Measurements from ENCODE around the gene FAM193B. TPM values are rescaled to one million over a fixed set of nuclear protein-coding genes. Genes with fewer than 3 reads are reported as not detected.

Gene FAM193B
- total and polyA plus RNA-seq, 9 of the 15 experiments (the other 6 are each of a cell fraction or from before 2014, with no cell fraction given), result 4.4 to 76.4 (median 37.3) TPM

DNA sequence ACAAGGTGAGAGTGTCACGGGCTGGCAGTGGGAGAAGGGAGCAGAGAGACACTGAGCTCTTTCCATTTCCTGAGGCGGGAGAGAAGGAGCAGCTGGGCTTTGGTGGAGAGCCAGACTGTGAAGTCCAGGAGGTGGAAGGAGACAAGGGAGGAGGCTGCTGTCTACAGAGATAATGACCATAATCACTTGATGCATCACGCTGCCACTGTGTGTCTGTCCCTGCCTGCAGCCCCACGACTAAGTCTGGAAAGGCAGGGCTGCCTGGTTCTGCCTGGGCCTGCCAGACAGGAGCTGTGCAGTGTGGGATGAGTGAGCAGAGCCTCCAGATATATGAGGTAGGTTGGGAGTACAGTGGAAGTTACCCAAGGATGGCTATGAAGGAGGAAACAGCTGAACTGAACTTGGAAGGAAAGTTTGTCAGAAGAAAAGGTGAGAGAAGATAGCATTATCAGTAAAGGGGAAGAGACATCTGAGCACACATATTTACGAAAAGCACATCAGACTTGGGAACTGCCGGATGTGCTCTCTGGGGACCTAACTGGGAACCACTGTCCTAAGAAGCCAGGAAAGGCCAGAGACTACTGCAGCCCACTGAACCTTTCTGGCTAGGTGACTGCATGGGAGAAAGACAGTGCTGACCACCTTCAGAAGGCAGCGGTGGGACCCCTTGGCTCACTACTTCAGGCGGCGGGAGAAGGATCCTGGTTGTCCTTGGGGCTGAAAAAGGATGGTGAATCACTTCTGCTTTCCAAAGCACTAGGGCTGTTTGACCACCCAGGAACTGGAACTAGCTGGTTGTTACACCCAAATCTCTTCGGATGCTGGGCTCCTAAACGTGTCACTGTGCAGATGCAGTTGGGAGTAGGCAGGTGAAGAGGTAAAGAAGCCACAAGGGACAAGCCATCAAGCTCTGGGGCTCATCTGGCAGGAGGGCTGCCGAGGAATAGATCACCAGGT, 24.8 kb downstream of the FAM193B start (continued):
- TF ChIP-seq HBP1 (CRISPR knock-in tag; IDR thresholded peaks at IDR 0.05), result no peak
- TF ChIP-seq HCFC1 (IDR thresholded peaks at IDR 0.05; ENCODE audit: low read depth, low read length), result no peak
- no peak for TF ChIP-seq HNRNPL (IDR thresholded peaks at IDR 0.05; ENCODE audit: low read depth, low read length)
- no peak for TF ChIP-seq ZNF561 (CRISPR knock-in tag; conservative IDR thresholded peaks at IDR 0.05)
- no peak for TF ChIP-seq GABPA (tag; conservative IDR thresholded peaks at IDR 0.05; ENCODE audit: low read depth)
- TF ChIP-seq CBX2 (IDR thresholded peaks at IDR 0.05; ENCODE audit: insufficient read depth, low read length, poor library complexity, severe bottlenecking), result no peak
- no peak for TF ChIP-seq ZNF551 (CRISPR knock-in tag; IDR thresholded peaks at IDR 0.05)
- TF ChIP-seq ZNF644 (tag; IDR thresholded peaks at IDR 0.05; ENCODE audit: low read depth), result no peak
- no peak for TF ChIP-seq ZNF311 (CRISPR knock-in tag; IDR thresholded peaks at IDR 0.05)
- no peak for TF ChIP-seq SUPT5H (IDR thresholded peaks at IDR 0.05)
- TF ChIP-seq HDAC6 (IDR thresholded peaks at IDR 0.05; ENCODE audit: low read depth, low read length), result no peak
- no peak for TF ChIP-seq ZNF280B (CRISPR knock-in tag; IDR thresholded peaks at IDR 0.05)
- no peak for TF ChIP-seq KAT7 (CRISPR knock-in tag; IDR thresholded peaks at IDR 0.05; ENCODE audit: borderline replicate concordance)
- no peak for TF ChIP-seq CHD1 (IDR thresholded peaks at IDR 0.05; ENCODE audit: low read length)
- no peak for TF ChIP-seq GTF3C2 (IDR thresholded peaks at IDR 0.05; ENCODE audit: borderline replicate concordance, extremely low read depth, insufficient read length)
- TF ChIP-seq JUNB (CRISPR knock-in tag; conservative IDR thresholded peaks at IDR 0.05), result no peak
- no peak for TF ChIP-seq KLF6 (CRISPR knock-in tag; IDR thresholded peaks at IDR 0.05; ENCODE audit: borderline replicate concordance)
- no peak for TF ChIP-seq ZFX (CRISPR knock-in tag; IDR thresholded peaks at IDR 0.05)
- no peak for TF ChIP-seq PPARD (CRISPR knock-in tag; IDR thresholded peaks at IDR 0.05)
- peak; percentile 61 for TF ChIP-seq DMBX1 (CRISPR knock-in tag; IDR thresholded peaks at IDR 0.05; ENCODE audit: borderline replicate concordance)
- 0 out of 2 replicates have a peak, but pooled peaks have one; percentile 5 for TF ChIP-seq PKNOX1 (IDR thresholded peaks at IDR 0.05)

Data from K562 (cell line).